ENCODE data around the gene SCART1. TPM values are rescaled to one million over a fixed set of nuclear protein-coding genes. Genes with fewer than 3 reads are reported as not detected.
"Not testable (repeated sequence)": the region's sequence is repeated elsewhere in the genome, so short reads cannot be mapped to it uniquely, and the experiment has no call there.

SCART1 gene
- total RNA-seq, 4 donors from 2014 or later, result 0.11 to 1.4 (median 0.71) TPM

DNA sequence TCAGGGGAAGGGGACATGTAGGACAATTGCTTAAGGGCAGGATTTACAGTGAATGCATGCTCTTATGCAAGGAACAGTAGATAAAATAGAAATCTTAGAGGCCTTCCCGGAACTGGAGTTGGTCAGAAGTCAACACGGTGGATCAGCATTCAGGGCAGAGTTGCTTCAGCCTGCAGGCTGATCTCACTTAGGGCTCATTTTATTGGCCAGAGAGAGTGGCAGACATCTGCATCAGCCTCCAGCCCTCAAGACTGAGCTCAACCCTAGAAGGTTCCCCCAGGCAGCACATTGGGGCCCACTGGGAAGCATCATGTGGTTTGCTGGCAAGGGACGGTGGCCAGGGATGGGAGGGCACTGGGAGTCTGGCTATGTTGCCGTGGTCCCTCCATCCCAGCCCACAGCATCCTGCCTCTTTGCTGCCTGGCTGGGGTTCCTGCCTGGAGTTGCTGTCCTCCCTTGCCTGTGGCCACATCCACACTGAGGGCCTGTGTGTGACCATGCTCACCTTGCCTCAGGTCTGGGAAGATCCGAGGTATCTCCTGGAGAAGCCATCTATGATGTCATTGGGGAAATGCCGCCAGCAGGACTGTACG is 13.0 kb downstream of the SCART1 start:
- in situ Hi-C loops (cut with MboI; ENCODE audit: low sequenced_read_pairs in 4 of 4), result no loop called here
- no peak for TF ChIP-seq POLR2A (IDR thresholded peaks at IDR 0.05)
- TF ChIP-seq CTCF (IDR thresholded peaks at IDR 0.05 in 4 of 5, conservative IDR thresholded peaks at IDR 0.05 in 1 of 5), result no peak
- DNase-seq (no peak), ATAC-seq (no peak)
- intact Hi-C loops (cut with DNase I; ENCODE audit: low total_unique reads), result no loop called here
- Histone ChIP-seq H3K4me3 (no peak overlapping the region), H3K36me3 (no peaks in the 10 kb centered on the region), H3K9me3 (no peaks in the 10 kb centered on the region), H3K27me3 (no peaks in the 10 kb centered on the region), H3K4me1 (no peaks in the 10 kb centered on the region), H3K27ac (no peak overlapping the region)

DNA sequence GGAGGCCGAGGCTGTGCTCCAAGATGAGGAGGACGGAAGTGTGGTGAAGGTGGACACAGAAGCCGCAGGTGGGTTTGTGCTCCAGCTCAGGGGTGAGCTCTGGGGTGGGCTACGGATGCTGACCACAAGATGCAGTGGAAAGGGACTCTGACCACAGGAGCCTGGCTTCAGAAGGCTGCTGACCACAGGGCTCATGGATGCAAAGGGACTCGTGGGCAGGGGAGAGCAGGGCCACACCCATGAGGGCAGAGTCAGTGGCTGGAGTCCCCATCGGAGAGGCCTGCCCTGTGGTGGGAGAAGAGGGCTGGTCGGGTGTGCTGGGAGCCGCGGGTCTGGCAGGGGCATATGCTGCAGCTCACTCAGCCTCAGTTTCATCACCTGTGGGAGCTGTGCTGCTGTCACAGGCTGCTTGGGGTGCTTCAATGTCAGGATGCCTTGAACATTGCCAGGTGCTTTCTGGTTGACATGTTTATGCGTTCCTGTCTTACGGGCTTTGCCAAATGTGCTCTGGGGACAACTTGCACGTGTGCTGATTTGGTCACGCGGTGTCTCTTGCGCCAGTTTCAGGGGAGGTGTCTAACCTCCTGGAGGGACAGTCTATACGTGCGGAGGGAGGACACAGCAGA is 13.7 kb downstream of the SCART1 start:
- in situ Hi-C loops (cut with MboI; ENCODE audit: low sequenced_read_pairs in 4 of 4), result no loop called here
- no peak for DNase-seq
- TF ChIP-seq POLR2A (IDR thresholded peaks at IDR 0.05) (no peak), CTCF (IDR thresholded peaks at IDR 0.05 in 4 of 5, conservative IDR thresholded peaks at IDR 0.05 in 1 of 5) (no peak)

DNA sequence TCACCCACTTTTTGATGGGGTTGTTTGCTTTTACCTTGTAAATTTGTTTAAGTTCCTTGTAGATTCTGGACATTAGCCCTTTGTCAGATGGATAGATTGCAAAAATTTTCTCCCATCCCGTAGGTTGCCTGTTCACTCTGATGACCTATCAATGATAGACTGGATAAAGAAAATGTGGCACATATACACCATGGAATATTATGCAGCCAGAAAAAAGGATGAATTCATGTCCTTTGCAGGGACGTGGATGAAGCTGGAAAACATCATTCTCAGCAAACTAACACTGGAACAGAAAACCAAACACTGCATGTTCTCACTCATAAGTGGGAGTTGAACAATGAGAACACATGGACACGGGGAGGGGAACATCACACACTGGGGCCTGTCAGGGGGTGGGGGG is 15.5 kb downstream of the SCART1 start:
- in situ Hi-C loops (cut with MboI; ENCODE audit: low sequenced_read_pairs in 4 of 4); H3K4me3 ChIP-seq; DNase-seq; H3K9me3 ChIP-seq; H3K36me3 ChIP-seq; H3K27ac ChIP-seq; ATAC-seq; H3K27me3 ChIP-seq; H3K4me1 ChIP-seq; intact Hi-C loops (cut with DNase I; ENCODE audit: low total_unique reads): not testable (repeated sequence)

More for the DNA sequence above, 13.7 kb downstream of the SCART1 start:
- ATAC-seq, result no peak
- H3K27ac ChIP-seq, result no peak overlapping the region
- intact Hi-C loops (cut with DNase I; ENCODE audit: low total_unique reads), result no loop called here
- H3K9me3 ChIP-seq, result no peaks in the 10 kb centered on the region
- no peaks in the 10 kb centered on the region for H3K36me3 ChIP-seq
- no peaks in the 10 kb centered on the region for H3K4me1 ChIP-seq
- no peak overlapping the region for H3K4me3 ChIP-seq
- H3K27me3 ChIP-seq, result no peaks in the 10 kb centered on the region

- Histone ChIP-seq H3K36me3 (no peaks in the 10 kb centered on the region), H3K4me3 (no peak overlapping the region), H3K4me1 (no peaks in the 10 kb centered on the region), H3K9me3 (no peaks in the 10 kb centered on the region), H3K27me3 (no peaks in the 10 kb centered on the region), H3K27ac (no peak overlapping the region)
- no peak for TF ChIP-seq POLR2A (IDR thresholded peaks at IDR 0.05)
- TF ChIP-seq CTCF (IDR thresholded peaks at IDR 0.05 in 4 of 5, conservative IDR thresholded peaks at IDR 0.05 in 1 of 5), result no peak
- intact Hi-C loops (cut with DNase I; ENCODE audit: low total_unique reads) (no loop called here), in situ Hi-C loops (cut with MboI; ENCODE audit: low sequenced_read_pairs in 4 of 4) (no loop called here)
- ATAC-seq (no peak), DNase-seq (no peak)
These were observed 17.8 kb downstream of the SCART1 start for GRCh38 chr10:133471300-133472109.

DNA sequence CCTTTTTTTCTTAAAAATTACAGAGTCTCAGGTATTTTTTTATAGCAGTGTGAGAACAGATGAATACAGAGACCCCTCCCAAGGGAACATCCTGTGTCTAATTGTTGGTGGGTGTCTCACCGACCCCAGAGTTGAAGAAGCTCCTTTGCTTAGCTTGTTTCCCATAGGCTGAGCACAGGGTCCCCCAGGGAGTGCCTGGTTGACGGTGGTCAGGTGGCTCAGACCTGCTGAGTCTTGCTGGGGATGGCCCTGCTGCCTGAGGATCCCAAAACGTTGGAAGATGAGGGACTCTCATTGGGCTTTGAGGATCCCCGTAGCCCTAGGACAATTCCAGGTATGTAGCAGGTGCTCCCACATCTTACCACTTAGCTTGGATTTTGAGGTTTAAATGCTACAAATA is 19.5 kb downstream of the SCART1 start:
- Histone ChIP-seq H3K36me3 (no peaks in the 10 kb centered on the region), H3K4me3 (no peak overlapping the region), H3K4me1 (no peaks in the 10 kb centered on the region), H3K27ac (no peak overlapping the region), H3K9me3 (no peaks in the 10 kb centered on the region), H3K27me3 (no peaks in the 10 kb centered on the region)
- TF ChIP-seq POLR2A (IDR thresholded peaks at IDR 0.05), result no peak
- TF ChIP-seq CTCF (IDR thresholded peaks at IDR 0.05 in 4 of 5, conservative IDR thresholded peaks at IDR 0.05 in 1 of 5), result no peak
- DNase-seq, result no peak
- ATAC-seq, result no peak
- in situ Hi-C loops (cut with MboI; ENCODE audit: low sequenced_read_pairs in 4 of 4) (no loop called here), intact Hi-C loops (cut with DNase I; ENCODE audit: low total_unique reads) (no loop called here)

All from gastrocnemius medialis (tissue), 4 donors.